ENCODE data around the gene MAN1C1.

The MAN1C1 gene

GRCh38 chr1:25828491-25828890, 211.9 kb downstream of the MAN1C1 start:
- H3K36me3 ChIP-seq (ENCODE audit: control insufficient read depth in 5 of 5, insufficient read depth in 5 of 5, low read length in 5 of 5): peaks cover 33 to 84% (median 75%) of the 10 kb centered on the region in 5 donors
- H3K4me1 ChIP-seq (ENCODE audit: control insufficient read depth in 5 of 5, insufficient read depth in 5 of 5, low read length in 5 of 5): peaks cover 0 to 7% (median 0%) of the 10 kb centered on the region in 5 donors
- H3K4me3 ChIP-seq (ENCODE audit: low read depth in 1 of 5, low read length in 5 of 5): no peak overlapping the region
- no peaks in the 10 kb centered on the region for H3K9me3 ChIP-seq (ENCODE audit: control insufficient read depth in 5 of 5, low read length in 5 of 5)
- H3K9ac ChIP-seq (ENCODE audit: low read length in 5 of 5): no peak overlapping the region
- no peaks in the 10 kb centered on the region for H3K27me3 ChIP-seq (ENCODE audit: control insufficient read depth in 5 of 5, insufficient read depth in 4 of 5, low read length in 5 of 5)
- H3K27ac ChIP-seq (ENCODE audit: low read depth, low read length): no peak overlapping the region

GRCh38 chr1:25829046-25829445, 212.5 kb downstream of the MAN1C1 start:
- no peak overlapping the region for H3K4me3 ChIP-seq (ENCODE audit: low read depth in 1 of 5, low read length in 5 of 5)
- no peak overlapping the region for H3K9ac ChIP-seq (ENCODE audit: low read length in 5 of 5)
- no peaks in the 10 kb centered on the region for H3K9me3 ChIP-seq (ENCODE audit: control insufficient read depth in 5 of 5, low read length in 5 of 5)
- H3K27me3 ChIP-seq (ENCODE audit: control insufficient read depth in 5 of 5, insufficient read depth in 4 of 5, low read length in 5 of 5): no peaks in the 10 kb centered on the region
- peaks cover 0 to 7% (median 0%) of the 10 kb centered on the region in 5 donors for H3K4me1 ChIP-seq (ENCODE audit: control insufficient read depth in 5 of 5, insufficient read depth in 5 of 5, low read length in 5 of 5)
- peaks cover 36 to 87% (median 77%) of the 10 kb centered on the region in 5 donors for H3K36me3 ChIP-seq (ENCODE audit: control insufficient read depth in 5 of 5, insufficient read depth in 5 of 5, low read length in 5 of 5)
- H3K27ac ChIP-seq (ENCODE audit: low read depth, low read length): no peak overlapping the region

GRCh38 chr1:25831569-25832196, 215.1 kb downstream of the MAN1C1 start:
- Histone ChIP-seq H3K36me3 (ENCODE audit: control insufficient read depth in 5 of 5, insufficient read depth in 5 of 5, low read length in 5 of 5) (peaks cover 36 to 80% (median 71%) of the 10 kb centered on the region in 5 donors), H3K9me3 (ENCODE audit: control insufficient read depth in 5 of 5, low read length in 5 of 5) (no peaks in the 10 kb centered on the region), H3K4me1 (ENCODE audit: control insufficient read depth in 5 of 5, insufficient read depth in 5 of 5, low read length in 5 of 5) (peaks cover 0 to 7% (median 0%) of the 10 kb centered on the region in 5 donors), H3K27me3 (ENCODE audit: control insufficient read depth in 5 of 5, insufficient read depth in 4 of 5, low read length in 5 of 5) (no peaks in the 10 kb centered on the region), H3K27ac (ENCODE audit: low read depth, low read length) (no peak overlapping the region), H3K9ac (ENCODE audit: low read length in 5 of 5) (no peak overlapping the region), H3K4me3 (ENCODE audit: low read depth in 1 of 5, low read length in 5 of 5) (no peak overlapping the region)

- no peak overlapping the region for H3K9ac ChIP-seq (ENCODE audit: low read length in 5 of 5)
- H3K9me3 ChIP-seq (ENCODE audit: control insufficient read depth in 5 of 5, low read length in 5 of 5): no peaks in the 10 kb centered on the region
- peaks cover 0 to 7% (median 0%) of the 10 kb centered on the region in 5 donors for H3K4me1 ChIP-seq (ENCODE audit: control insufficient read depth in 5 of 5, insufficient read depth in 5 of 5, low read length in 5 of 5)
- H3K27me3 ChIP-seq (ENCODE audit: control insufficient read depth in 5 of 5, insufficient read depth in 4 of 5, low read length in 5 of 5): no peaks in the 10 kb centered on the region
- H3K4me3 ChIP-seq (ENCODE audit: low read depth in 1 of 5, low read length in 5 of 5): no peak overlapping the region
- peaks cover 37 to 72% (median 63%) of the 10 kb centered on the region in 5 donors for H3K36me3 ChIP-seq (ENCODE audit: control insufficient read depth in 5 of 5, insufficient read depth in 5 of 5, low read length in 5 of 5)
- H3K27ac ChIP-seq (ENCODE audit: low read depth, low read length): no peak overlapping the region
These were observed 215.9 kb downstream of the MAN1C1 start for GRCh38 chr1:25832336-25833037.

DNA sequence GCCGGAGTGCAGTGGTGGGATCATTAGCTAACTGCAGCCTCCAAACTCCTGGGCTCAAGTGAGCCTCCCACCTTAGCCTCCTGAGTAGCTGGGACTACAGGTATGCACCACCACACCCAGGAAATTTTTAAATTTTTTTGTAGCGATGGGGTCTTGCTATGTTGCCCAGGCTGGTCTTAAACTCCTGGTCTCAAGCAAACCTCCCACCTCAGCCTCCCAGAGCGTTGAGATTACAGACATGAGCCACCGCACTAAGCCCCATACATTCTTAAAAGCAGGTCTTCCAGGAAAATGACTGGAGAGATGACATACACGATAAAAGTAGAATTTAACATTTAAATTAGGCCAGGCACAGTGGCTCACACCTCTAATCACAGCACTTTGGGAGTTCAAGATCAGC, 216.6 kb downstream of the MAN1C1 start:
- H3K27me3 ChIP-seq (ENCODE audit: control insufficient read depth in 5 of 5, insufficient read depth in 4 of 5, low read length in 5 of 5): no peaks in the 10 kb centered on the region
- H3K36me3 ChIP-seq (ENCODE audit: control insufficient read depth in 5 of 5, insufficient read depth in 5 of 5, low read length in 5 of 5): peaks cover 39 to 65% (median 56%) of the 10 kb centered on the region in 5 donors
- H3K4me3 ChIP-seq (ENCODE audit: low read depth in 1 of 5, low read length in 5 of 5): no peak overlapping the region
- peaks cover 0 to 7% (median 0%) of the 10 kb centered on the region in 5 donors for H3K4me1 ChIP-seq (ENCODE audit: control insufficient read depth in 5 of 5, insufficient read depth in 5 of 5, low read length in 5 of 5)
- H3K27ac ChIP-seq (ENCODE audit: low read depth, low read length): no peak overlapping the region
- H3K9me3 ChIP-seq (ENCODE audit: control insufficient read depth in 5 of 5, low read length in 5 of 5): no peaks in the 10 kb centered on the region
- no peak overlapping the region for H3K9ac ChIP-seq (ENCODE audit: low read length in 5 of 5)

All from subcutaneous abdominal adipose tissue (tissue), 5 donors.